22Rv1 (cell line): ENCODE data around the gene PPP1CA.

Source experiments
- H3K27ac ChIP-seq: fragments of 450-650 bp; 2 replicates; pipeline ENCODE4 v1.5.1; 2017
- ZFX ChIP-seq: fragments of 450-650 bp; IDR thresholded peaks from 2 replicates; pipeline ENCODE4 v1.6.1; 2017; ENCODE audit warnings: antibody characterized with exemption, borderline replicate concordance
- TF ChIP-seq, protein P1 (sequence below): fragments of 450-650 bp; IDR thresholded peaks from 2 replicates; pipeline ENCODE4 v1.5.1; 2017; ENCODE audit warnings: mild to moderate bottlenecking

PPP1CA gene

DNA sequence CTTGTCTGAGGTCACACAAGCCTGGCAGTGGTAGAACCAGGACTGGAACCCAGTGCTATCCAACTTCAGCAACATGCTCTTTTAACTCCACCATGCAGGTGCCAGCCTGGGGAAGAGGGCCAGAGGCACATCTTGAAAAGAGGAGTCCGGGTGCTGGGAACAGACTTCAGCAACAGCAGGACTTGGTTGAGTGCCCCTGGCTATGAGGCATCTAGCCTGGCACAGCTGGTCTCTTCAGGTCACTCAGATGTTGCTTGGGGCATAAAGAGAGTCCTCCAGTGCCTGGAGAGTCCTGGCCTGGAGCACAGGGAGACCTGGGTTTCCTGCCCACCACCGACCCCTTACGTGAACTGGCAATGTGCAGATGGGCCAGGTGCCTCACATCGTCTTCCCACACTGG lies 23.1 kb downstream of the PPP1CA start:
- no peak for TF ChIP-seq ZFX
- TF ChIP-seq, protein P1, sequence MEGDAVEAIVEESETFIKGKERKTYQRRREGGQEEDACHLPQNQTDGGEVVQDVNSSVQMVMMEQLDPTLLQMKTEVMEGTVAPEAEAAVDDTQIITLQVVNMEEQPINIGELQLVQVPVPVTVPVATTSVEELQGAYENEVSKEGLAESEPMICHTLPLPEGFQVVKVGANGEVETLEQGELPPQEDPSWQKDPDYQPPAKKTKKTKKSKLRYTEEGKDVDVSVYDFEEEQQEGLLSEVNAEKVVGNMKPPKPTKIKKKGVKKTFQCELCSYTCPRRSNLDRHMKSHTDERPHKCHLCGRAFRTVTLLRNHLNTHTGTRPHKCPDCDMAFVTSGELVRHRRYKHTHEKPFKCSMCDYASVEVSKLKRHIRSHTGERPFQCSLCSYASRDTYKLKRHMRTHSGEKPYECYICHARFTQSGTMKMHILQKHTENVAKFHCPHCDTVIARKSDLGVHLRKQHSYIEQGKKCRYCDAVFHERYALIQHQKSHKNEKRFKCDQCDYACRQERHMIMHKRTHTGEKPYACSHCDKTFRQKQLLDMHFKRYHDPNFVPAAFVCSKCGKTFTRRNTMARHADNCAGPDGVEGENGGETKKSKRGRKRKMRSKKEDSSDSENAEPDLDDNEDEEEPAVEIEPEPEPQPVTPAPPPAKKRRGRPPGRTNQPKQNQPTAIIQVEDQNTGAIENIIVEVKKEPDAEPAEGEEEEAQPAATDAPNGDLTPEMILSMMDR, result no peak
- H3K27ac ChIP-seq, result no peak overlapping the region

DNA sequence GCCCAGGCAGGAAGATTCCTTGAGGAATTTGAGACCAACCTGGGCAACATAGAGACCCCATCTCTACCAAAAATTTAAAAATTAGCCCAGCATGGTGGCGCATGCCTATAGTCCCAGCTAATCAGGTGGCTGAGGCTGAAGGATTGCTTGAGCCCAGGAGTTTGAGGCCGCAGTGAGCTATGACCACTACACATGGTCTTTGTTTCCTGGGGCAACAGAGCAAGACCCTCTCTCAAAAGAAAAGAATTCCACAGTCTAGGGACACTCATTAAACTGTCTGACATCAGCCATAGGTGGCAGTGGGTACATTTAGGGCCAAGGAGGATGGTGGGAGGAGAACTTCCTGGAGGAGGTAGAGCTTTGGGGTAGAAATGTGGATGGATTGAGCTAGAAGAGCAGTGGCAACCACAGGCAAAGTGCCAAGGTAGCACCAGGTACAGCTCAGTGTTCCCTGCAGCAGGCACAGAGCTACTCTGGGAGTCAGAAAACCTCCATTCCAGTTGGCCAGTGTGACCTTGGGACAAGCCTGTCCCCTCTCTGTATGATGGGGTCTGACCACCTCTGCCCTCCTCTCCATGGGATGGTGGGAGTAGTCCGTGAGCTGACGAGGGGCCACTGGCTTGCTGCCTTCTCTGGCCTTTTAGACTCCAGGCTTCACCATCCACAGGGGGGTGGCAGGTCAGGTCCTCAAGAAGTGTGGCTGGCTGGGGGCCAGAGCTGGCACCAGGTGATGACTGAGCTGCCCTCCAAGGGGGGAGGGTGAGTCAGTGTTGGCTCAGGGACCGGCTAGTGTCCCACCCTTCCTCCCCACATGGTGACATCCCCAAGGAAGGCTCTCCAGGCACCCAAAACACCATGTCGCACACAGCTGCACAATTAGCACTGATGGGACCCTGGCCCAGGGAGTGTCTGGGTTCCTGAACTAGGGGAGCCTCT lies 24.5 kb downstream of the PPP1CA start:
- 0 out of 2 replicates have a peak overlapping the region, but pooled peaks have one; percentile 10 for H3K27ac ChIP-seq
- TF ChIP-seq ZFX, result no peak
- TF ChIP-seq, protein P1, result no peak

DNA sequence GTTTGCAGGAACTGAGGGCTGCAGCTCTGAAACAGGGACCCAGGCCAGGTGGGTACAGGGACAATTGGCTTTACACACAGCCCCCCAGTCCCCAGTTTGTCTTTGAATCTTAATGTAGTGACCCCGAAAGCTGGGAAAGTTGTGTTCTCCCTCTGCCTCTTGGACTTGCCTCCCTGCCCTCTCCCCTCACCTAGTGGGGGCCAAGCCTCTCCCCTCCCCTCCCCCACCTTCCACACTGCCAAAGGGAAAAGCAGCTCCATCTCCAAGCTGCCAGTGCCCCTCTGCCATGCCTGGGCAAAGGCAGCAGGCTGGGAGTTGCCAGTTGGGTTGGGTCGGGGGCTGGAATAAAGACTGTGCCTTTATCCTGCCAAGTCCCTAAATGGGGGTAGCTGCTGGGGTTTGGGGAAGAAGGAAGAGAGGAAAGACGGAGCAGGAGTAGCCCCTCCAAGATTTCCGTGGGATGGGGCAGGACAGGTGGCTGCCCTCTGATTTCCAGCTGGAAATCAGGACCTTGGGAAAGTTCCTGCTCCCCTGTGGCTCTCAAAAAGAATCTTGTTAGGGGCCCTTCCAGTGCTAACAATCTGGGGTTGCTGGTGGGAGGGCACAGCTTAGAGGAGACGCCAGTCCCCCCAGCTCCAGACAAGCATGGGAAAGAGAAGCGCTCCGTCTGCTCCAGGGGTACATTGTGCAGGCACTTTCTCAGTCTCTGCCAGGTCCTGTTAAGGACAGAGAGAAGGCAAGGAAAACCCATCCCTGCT lies 25.4 kb downstream of the PPP1CA start:
- 0 out of 2 replicates have a peak overlapping the region, but pooled peaks have one; percentile 10 for H3K27ac ChIP-seq
- TF ChIP-seq ZFX, result no peak
- TF ChIP-seq, protein P1, result no peak

DNA sequence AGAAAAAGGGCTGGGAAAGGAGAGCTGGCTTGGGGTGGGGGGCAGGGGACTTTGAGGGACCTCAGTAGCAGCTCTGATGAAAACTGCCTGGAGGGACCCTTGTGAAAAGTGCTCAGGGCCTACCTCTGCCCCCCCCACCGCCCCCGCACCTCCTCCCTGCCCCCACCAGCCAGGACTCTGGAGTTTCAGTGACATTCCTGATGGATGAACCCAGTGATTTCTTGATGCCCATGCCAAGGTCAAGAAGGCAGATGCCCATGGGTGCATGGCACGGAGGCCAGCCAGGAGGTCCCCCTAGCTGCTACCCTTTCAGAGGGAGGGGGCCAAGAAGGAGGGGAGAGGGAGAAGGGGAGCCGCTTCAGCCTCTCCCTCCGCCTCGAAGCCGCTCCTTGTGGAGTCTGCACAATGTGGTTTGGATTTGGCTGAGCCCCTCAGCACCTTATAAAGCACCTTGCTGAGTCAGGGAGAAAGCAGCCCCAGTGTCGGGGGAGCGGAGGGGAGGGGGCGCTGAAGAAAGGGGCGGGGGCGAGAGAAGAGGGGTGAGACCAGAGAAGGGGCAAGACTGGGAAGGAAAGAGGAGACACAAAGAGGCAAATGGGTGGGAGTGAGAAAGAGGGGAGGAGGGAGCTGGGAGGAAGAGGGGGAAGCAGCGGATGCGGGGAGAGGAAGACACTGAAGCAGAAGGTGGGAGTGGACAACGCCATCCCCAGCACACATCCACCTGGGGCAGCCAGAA lies 26.2 kb downstream of the PPP1CA start:
- H3K27ac ChIP-seq, result no peak overlapping the region
- TF ChIP-seq ZFX, result no peak
- TF ChIP-seq, protein P1, result no peak

DNA sequence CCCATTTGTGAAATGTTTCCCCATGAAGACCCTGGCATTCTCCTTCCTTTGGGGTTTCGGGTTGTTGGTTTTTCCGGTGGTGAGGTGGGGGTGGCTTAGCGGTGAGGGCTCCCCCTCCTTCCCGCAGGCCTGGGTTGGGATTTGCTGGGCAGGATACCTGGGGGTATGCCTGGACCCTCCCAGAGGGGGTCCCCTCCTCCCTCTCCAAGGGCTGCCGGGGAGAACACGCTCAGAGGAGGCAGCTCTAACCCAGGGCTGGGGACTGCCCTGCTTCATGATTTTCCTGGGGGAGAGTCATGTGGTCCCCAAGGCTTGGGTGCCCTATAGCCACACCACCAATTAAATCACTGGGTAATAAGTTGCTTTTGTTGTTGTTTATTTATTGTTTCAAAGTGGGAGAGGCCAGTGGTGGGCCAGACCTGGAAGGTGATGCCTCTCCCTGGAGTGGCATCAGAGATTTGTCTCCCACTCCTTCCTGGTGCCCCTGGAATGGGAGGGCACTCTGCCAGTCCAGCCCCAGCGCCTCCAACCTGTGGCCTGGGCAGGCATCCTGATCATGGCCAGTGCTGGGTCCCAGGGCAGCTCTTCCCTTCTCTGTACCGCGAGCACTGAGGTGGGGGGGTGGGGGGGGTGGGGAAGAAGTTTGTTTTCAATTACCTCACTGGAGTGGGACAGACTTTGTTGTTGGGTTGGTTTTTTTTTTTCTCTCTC lies 26.9 kb downstream of the PPP1CA start:
- H3K27ac ChIP-seq, result peak overlapping the region; percentile 86

More for the DNA sequence above, 26.9 kb downstream of the PPP1CA start:
- no peak for TF ChIP-seq ZFX
- TF ChIP-seq, protein P1, result no peak
